Superior temporal gyrus (tissue), 1 donor: ENCODE data around the gene MAPRE2.

Experiments
- DNase-seq: peaks from one replicate; pipeline ENCODE4 v3.0.0-alpha.2; 2016; ENCODE audit errors: extremely low spot score

Gene MAPRE2

GRCh38 chr18:35040988-35041814 is at the start of gene MAPRE2:
MAPRE2 (plus strand) TSS chr18:35041413; CDS start chr18:35041540, 127 bp downstream.
- DNase-seq = peak; percentile 99

- no peak for DNase-seq
These were observed 49.7 kb upstream of the MAPRE2 start for GRCh38 chr18:34991561-34991960.

DNA sequence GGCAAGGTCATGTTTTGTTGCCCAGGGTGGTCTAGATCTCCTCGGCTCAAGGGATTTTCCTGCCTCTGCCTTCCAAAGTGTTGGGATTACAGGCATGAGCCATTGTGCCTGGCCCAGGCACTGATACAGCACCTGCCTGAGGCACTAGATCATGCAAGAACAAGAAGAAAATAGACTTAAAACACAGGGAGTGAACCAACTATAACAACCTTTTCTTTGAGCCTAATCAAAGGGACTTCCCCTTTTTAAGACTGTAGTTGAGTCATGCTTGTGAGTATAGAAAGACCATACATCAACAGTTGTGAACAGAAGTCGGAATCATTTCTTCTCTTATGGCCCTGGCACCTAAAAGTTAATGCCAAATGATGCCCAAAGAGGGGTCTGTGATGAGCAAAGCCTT is 47.9 kb upstream of the MAPRE2 start:
- no peak for DNase-seq

- DNase-seq = no peak
These were observed 45.5 kb upstream of the MAPRE2 start for GRCh38 chr18:34995746-34996145.

GRCh38 chr18:34998661-34999060 is 42.6 kb upstream of the MAPRE2 start:
- no peak for DNase-seq

- peak; percentile 49 for DNase-seq
These were observed 41.4 kb upstream of the MAPRE2 start for GRCh38 chr18:34999756-35000289.

GRCh38 chr18:35000457-35000856 is 40.8 kb upstream of the MAPRE2 start:
- DNase-seq = peak; percentile 77

GRCh38 chr18:35002120-35002519 is 39.1 kb upstream of the MAPRE2 start:
- DNase-seq = no peak

DNA sequence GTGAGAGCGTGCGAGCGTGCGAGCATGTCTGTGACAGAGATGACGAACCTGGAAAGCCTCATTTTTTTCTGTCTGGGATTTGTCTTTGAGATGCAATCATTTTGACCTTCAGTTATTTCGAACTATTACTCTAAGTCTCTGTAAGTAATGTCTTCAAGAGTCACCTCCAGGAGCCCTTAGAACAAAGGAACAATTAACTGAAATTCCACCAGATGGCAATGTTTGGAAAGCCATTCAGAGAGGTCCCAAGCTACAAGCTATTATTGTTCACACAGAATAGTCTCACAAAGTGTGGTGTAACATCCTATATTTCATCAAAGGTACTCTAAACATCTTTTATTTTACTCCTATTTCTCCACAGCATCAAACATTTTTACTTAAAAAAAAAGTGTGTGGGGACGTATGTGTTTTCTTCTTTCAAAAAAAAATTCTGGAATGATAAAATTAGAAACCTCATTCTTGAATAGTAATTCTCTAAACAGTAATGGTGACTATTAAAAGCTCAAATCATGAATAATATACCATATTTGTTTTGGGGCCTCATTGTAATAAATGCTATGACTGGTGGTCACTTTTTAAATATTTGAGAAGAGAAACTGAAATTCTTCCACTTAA is 35.1 kb upstream of the MAPRE2 start:
- peak; percentile 96 for DNase-seq

GRCh38 chr18:35010156-35010555 is 31.1 kb upstream of the MAPRE2 start:
- no peak for DNase-seq

- DNase-seq = no peak
These were observed 30.2 kb upstream of the MAPRE2 start for GRCh38 chr18:35010993-35011392.

- DNase-seq = no peak
These were observed 21.3 kb upstream of the MAPRE2 start for GRCh38 chr18:35019933-35020332.

DNA sequence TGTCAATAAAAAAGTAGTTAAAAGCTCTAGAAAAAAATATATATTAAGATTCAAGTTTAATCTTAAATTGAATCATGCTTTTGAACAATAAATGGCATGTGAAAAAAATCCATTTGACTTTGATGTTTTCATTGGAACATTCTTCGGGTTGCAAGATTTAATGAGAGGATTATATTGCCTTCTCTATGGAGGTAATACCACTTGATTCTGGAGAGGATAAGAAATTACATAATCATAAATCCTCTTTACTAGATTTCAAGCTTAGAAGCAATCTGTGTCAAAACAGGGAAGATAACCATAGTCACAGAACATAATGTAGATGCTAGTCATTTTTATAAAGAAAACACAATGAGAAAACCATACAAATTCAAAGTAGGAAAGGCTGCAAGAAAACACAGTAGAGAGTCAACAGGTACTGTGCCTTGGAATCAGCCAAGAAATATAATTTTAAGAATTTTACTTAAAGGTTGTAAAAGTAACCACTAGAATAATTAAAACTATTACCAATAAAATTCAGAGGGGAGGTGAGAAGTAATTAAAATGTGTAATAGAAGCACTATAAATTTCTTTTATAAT is 18.7 kb upstream of the MAPRE2 start:
- DNase-seq = no peak

- DNase-seq = no peak
These were observed 17.0 kb upstream of the MAPRE2 start for GRCh38 chr18:35024196-35024595.

GRCh38 chr18:35024965-35025364 is 16.2 kb upstream of the MAPRE2 start:
- no peak for DNase-seq

- DNase-seq = peak; percentile 55
These were observed 14.7 kb upstream of the MAPRE2 start for GRCh38 chr18:35026407-35027061.

- no peak for DNase-seq
These were observed 14.0 kb upstream of the MAPRE2 start for GRCh38 chr18:35027206-35027605.

GRCh38 chr18:35028536-35028935 is 12.7 kb upstream of the MAPRE2 start:
- no peak for DNase-seq

DNA sequence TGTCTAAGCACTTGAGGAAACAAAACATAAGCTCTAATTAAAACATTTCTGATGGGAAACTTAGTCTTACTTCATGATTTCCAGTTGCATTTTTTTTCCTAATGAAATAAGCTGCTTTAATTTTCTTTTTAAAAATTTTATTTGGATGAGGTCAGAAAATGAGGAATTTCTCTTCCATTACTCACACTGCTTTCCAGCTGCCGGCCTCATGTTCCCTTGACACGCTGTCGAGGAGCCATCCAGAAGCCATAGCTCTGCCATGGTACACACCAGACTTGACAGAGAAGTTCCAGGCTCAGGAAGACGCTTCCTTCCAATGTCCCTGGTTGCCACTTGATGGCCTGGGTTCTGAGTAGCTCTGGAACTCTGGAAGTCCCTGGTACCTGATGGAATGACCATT is 12.1 kb upstream of the MAPRE2 start:
- DNase-seq = no peak

GRCh38 chr18:35029770-35030169 is 11.4 kb upstream of the MAPRE2 start:
- peak; percentile 53 for DNase-seq

- no peak for DNase-seq
These were observed 10.8 kb upstream of the MAPRE2 start for GRCh38 chr18:35030277-35030989.
